Kidney epithelial cell (primary cell): ENCODE data around the gene GRID2. TPM values are rescaled to one million over a fixed set of nuclear protein-coding genes. Genes with fewer than 3 reads are reported as not detected.

Source experiments
- DNase-seq: peaks from one replicate; pipeline ENCODE4 v3.0.0-alpha.2; 2010; ENCODE audit warnings: low read depth
- H3K27me3 ChIP-seq: 2 replicates; pipeline ENCODE4 v1.6.0; 2011; ENCODE audit warnings: low read length; ENCODE audit not compliant: control insufficient read depth, insufficient read depth
- H3K36me3 ChIP-seq: 2 replicates; pipeline ENCODE4 v1.5.1; 2011; ENCODE audit warnings: low read length; ENCODE audit not compliant: control insufficient read depth, insufficient read depth
- H3K4me3 ChIP-seq: 2 replicates; pipeline ENCODE4 v1.5.1; 2011; ENCODE audit warnings: low read depth, mild to moderate bottlenecking, control low read depth, low read length
- CTCF ChIP-seq: IDR thresholded peaks from 2 replicates; pipeline ENCODE4 v1.5.1; 2011; ENCODE audit warnings: mild to moderate bottlenecking, moderate library complexity, low read length, control low read depth, inconsistent platforms; ENCODE audit not compliant: insufficient read depth, poor library complexity, severe bottlenecking
- total RNA-seq: library from RNA; depleted of rRNA; stranded (reverse); fragments of >200 nt; gene quantifications from 2 replicates; pipeline ENCODE4 v1.2.3, GENCODE V29; 2015

GRID2 gene
- total RNA-seq, 1 donor from 2014 or later, result not detected

GRCh38 chr4:92339676-92340075 lies 35.9 kb downstream of the GRID2 start:
- no peak for TF ChIP-seq CTCF
- Histone ChIP-seq H3K4me3 (no peak overlapping the region), H3K27me3 (no peaks in the 10 kb centered on the region), H3K36me3 (no peaks in the 10 kb centered on the region)
- DNase-seq, result no peak

GRCh38 chr4:92344216-92344615 lies 40.5 kb downstream of the GRID2 start:
- no peak overlapping the region for H3K4me3 ChIP-seq
- no peaks in the 10 kb centered on the region for H3K36me3 ChIP-seq
- no peak for DNase-seq
- TF ChIP-seq CTCF, result no peak
- H3K27me3 ChIP-seq, result no peaks in the 10 kb centered on the region

- no peak overlapping the region for H3K4me3 ChIP-seq
- DNase-seq, result no peak
- TF ChIP-seq CTCF, result no peak
- H3K36me3 ChIP-seq, result no peaks in the 10 kb centered on the region
- no peaks in the 10 kb centered on the region for H3K27me3 ChIP-seq
These were observed 42.5 kb downstream of the GRID2 start for GRCh38 chr4:92346289-92346688.

GRCh38 chr4:92357966-92358365 lies 54.2 kb downstream of the GRID2 start:
- DNase-seq, result no peak
- no peaks in the 10 kb centered on the region for H3K27me3 ChIP-seq
- no peak for TF ChIP-seq CTCF
- H3K36me3 ChIP-seq, result no peaks in the 10 kb centered on the region
- H3K4me3 ChIP-seq, result no peak overlapping the region

GRCh38 chr4:92359491-92359890 lies 55.7 kb downstream of the GRID2 start:
- H3K4me3 ChIP-seq, result no peak overlapping the region
- H3K36me3 ChIP-seq, result no peaks in the 10 kb centered on the region
- DNase-seq, result no peak
- TF ChIP-seq CTCF, result no peak
- H3K27me3 ChIP-seq, result no peaks in the 10 kb centered on the region

GRCh38 chr4:92362028-92362427 lies 58.3 kb downstream of the GRID2 start:
- no peak for TF ChIP-seq CTCF
- H3K36me3 ChIP-seq, result no peaks in the 10 kb centered on the region
- H3K4me3 ChIP-seq, result no peak overlapping the region
- no peak for DNase-seq
- no peaks in the 10 kb centered on the region for H3K27me3 ChIP-seq
